WTC11 (cell line): Measurements from ENCODE around the gene NHERF2. TPM values are rescaled to one million over a fixed set of nuclear protein-coding genes. Genes with fewer than 3 reads are reported as not detected.
A peak's percentile ranks its signal among the peaks of the same experiment; 100 is the strongest.

Experiments used
- ATAC-seq: fragments of 200-7000 bp; cut with Tn5 transposase; 2 replicates; pipeline ENCODE4 v1.10.0; 2021; ENCODE audit warnings: mild to moderate bottlenecking, moderate library complexity
- CTCF ChIA-PET: fragments of 300-600 bp; sonication (Branson Sonifier 250); formaldehyde crosslinking; loops from one replicate; lab custom pipeline; 2021; ENCODE audit warnings: antibody characterized with exemption; lab: Charles Lee
- POLR2A ChIA-PET: fragments of 350-600 bp; sonication (Branson Sonifier 250); formaldehyde crosslinking; loops from one replicate; lab custom pipeline; 2021; ENCODE audit warnings: antibody characterized with exemption; lab: Charles Lee
- DNase-seq: peaks from one replicate; pipeline ENCODE4 v3.0.0; 2021; ENCODE audit warnings: low spot score
- H3K27ac Mint-ChIP-seq: 2 replicates; pipeline ENCODE4 v1.8.0; 2021; ENCODE audit warnings: mixed read lengths
- H3K27me3 Mint-ChIP-seq: 2 replicates; pipeline ENCODE4 v1.8.0; 2021; ENCODE audit warnings: low read depth, mild to moderate bottlenecking, moderate library complexity, mixed read lengths
- H3K36me3 Mint-ChIP-seq: 2 replicates; pipeline ENCODE4 v1.8.0; 2021; ENCODE audit warnings: mixed read lengths
- H3K4me1 Mint-ChIP-seq: 2 replicates; pipeline ENCODE4 v1.8.0; 2022; ENCODE audit warnings: mixed read lengths
- H3K4me3 Mint-ChIP-seq: 2 replicates; pipeline ENCODE4 v1.8.0; 2021; ENCODE audit warnings: mild to moderate bottlenecking, moderate library complexity, mixed read lengths
- H3K9me3 Mint-ChIP-seq: 2 replicates; pipeline ENCODE4 v1.8.0; 2021; ENCODE audit warnings: mixed read lengths
- AR ChIP-seq: fragments of 250-450 bp; sonication (Bioruptor Pico); IDR thresholded peaks from 2 replicates; pipeline ENCODE4 v1.9.0; 2021; ENCODE audit warnings: mild to moderate bottlenecking
- CREB1 ChIP-seq: sonication (generic); formaldehyde crosslinking; IDR thresholded peaks from 2 replicates; pipeline ENCODE4 v1.8.0; 2023; ENCODE audit warnings: mild to moderate bottlenecking, missing genetic modification reagents
- E2F4 ChIP-seq: sonication (generic); formaldehyde crosslinking; IDR thresholded peaks from 2 replicates; pipeline ENCODE4 v1.8.1; 2022; ENCODE audit warnings: low read depth, mild to moderate bottlenecking, moderate library complexity, missing genetic modification reagents, borderline replicate concordance
- ELF4 ChIP-seq: sonication (generic); formaldehyde crosslinking; IDR thresholded peaks from 2 replicates; pipeline ENCODE4 v1.8.1; 2022; ENCODE audit warnings: low read depth, mild to moderate bottlenecking, moderate library complexity, missing genetic modification reagents
- ESRRA ChIP-seq: sonication (generic); formaldehyde crosslinking; IDR thresholded peaks from 2 replicates; pipeline ENCODE4 v1.8.1; 2022; ENCODE audit warnings: mild to moderate bottlenecking, missing genetic modification reagents, borderline replicate concordance
- FOXK1 ChIP-seq: sonication (generic); formaldehyde crosslinking; IDR thresholded peaks from 2 replicates; pipeline ENCODE4 v1.8.0; 2022; ENCODE audit warnings: mild to moderate bottlenecking, moderate library complexity, missing genetic modification reagents
- GABPB1 ChIP-seq: sonication (generic); formaldehyde crosslinking; IDR thresholded peaks from 2 replicates; pipeline ENCODE4 v1.8.1; 2023; ENCODE audit warnings: mild to moderate bottlenecking, missing genetic modification reagents
- IRF1 ChIP-seq: sonication (generic); formaldehyde crosslinking; IDR thresholded peaks from 2 replicates; pipeline ENCODE4 v1.8.0; 2023; ENCODE audit warnings: missing genetic modification reagents
- IRF2 ChIP-seq: sonication (generic); formaldehyde crosslinking; IDR thresholded peaks from 2 replicates; pipeline ENCODE4 v1.8.0; 2022; ENCODE audit warnings: low read depth, missing genetic modification reagents, borderline replicate concordance
- KAT7 ChIP-seq: sonication (generic); formaldehyde crosslinking; IDR thresholded peaks from 2 replicates; pipeline ENCODE4 v1.8.1; 2023; ENCODE audit warnings: missing genetic modification reagents, mild to moderate bottlenecking, borderline replicate concordance
- MLX ChIP-seq: sonication (generic); formaldehyde crosslinking; IDR thresholded peaks from 2 replicates; pipeline ENCODE4 v1.8.1; 2023; ENCODE audit warnings: mild to moderate bottlenecking, missing genetic modification reagents, moderate library complexity
- NFATC4 ChIP-seq: fragments of 250-450 bp; sonication (Bioruptor Pico); IDR thresholded peaks from 2 replicates; pipeline ENCODE4 v1.9.0; 2021; ENCODE audit warnings: mild to moderate bottlenecking
- PRRX2 ChIP-seq: fragments of 250-450 bp; sonication (Bioruptor Pico); IDR thresholded peaks from 2 replicates; pipeline ENCODE4 v1.8.0; 2021; ENCODE audit warnings: mild to moderate bottlenecking
- SMAD4 ChIP-seq: sonication (generic); formaldehyde crosslinking; IDR thresholded peaks from 2 replicates; pipeline ENCODE4 v1.8.0; 2022; ENCODE audit warnings: mild to moderate bottlenecking, missing genetic modification reagents
- SOX15 ChIP-seq: fragments of 250-450 bp; sonication (Bioruptor Pico); IDR thresholded peaks from 2 replicates; pipeline ENCODE4 v1.9.0; 2021; ENCODE audit warnings: mild to moderate bottlenecking
- TEAD4 ChIP-seq: sonication (generic); formaldehyde crosslinking; IDR thresholded peaks from 2 replicates; pipeline ENCODE4 v1.8.0; 2022; ENCODE audit warnings: mild to moderate bottlenecking, missing genetic modification reagents
- ZNF263 ChIP-seq: sonication (generic); formaldehyde crosslinking; IDR thresholded peaks from 2 replicates; pipeline ENCODE4 v1.8.1; 2022; ENCODE audit warnings: low read depth, mild to moderate bottlenecking, moderate library complexity, missing genetic modification reagents
- ZSCAN18 ChIP-seq: fragments of 250-450 bp; sonication (Bioruptor Pico); IDR thresholded peaks from 2 replicates; pipeline ENCODE4 v2.1.2; 2022; ENCODE audit warnings: mild to moderate bottlenecking, moderate library complexity
- total RNA-seq: library from RNA; stranded (reverse); gene quantifications from 3 replicates; pipeline ENCODE4 v1.2.3, GENCODE V29; 2021
- TF ChIP-seq, protein P1 (sequence below): sonication (generic); formaldehyde crosslinking; IDR thresholded peaks from 2 replicates; pipeline ENCODE4 v1.8.0; 2022; ENCODE audit warnings: mild to moderate bottlenecking, missing genetic modification reagents
- TF ChIP-seq, protein P2 (sequence below): sonication (generic); formaldehyde crosslinking; IDR thresholded peaks from 2 replicates; pipeline ENCODE4 v1.8.0; 2022; ENCODE audit warnings: mild to moderate bottlenecking, missing genetic modification reagents

Gene NHERF2
- total RNA-seq, 1 experiment from 2014 or later, result 31.1 TPM

DNA sequence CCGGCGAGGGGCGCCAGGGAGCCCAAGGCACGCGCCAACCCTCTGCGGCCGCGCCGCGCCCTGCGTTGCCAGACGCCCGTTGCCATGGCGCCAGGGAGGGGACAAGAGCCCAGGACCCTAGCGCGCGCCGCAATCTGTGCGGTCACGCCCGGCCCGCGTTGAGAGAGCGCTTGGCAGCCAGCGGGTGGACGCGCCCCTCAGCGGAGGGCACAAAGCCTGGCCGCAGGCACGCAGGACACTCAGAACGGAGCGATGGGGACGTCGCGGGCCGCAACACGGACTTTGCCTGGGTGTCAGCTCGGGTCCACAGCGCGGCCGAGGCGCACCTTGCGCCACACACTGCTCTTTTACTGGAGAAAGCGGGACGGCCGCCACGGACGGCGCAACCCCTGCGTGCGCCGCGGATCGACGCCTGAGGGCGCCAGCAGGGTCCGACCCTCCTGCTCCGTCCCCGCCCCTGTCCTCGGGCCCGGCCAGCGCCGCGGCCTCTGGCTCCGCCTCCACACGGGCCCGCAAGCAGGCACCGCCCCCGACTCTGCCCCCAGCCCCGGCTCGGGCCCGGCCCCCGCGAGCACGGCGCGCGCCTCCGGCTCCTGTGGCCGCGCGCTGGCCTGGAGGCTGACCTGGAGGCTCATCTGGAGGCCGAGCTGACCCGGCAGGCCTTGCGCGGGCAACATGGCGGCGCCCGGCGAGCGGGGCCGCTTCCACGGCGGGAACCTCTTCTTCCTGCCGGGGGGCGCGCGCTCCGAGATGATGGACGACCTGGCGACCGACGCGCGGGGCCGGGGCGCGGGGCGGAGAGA lies 43.0 kb upstream of the NHERF2 start, which contains the start of gene GFER (continued):
- TF ChIP-seq AR (CRISPR knock-in tag) (peak; percentile 65; the same call in 1 of the 2 replicates), ESRRA (CRISPR knock-in tag) (peak; percentile 81; the same call in 1 of the 2 replicates), E2F4 (peak; percentile 81), ZNF263 (CRISPR knock-in tag) (no peak), PRRX2 (peak; percentile 87; the same call in 1 of the 2 replicates), SMAD4 (no peak)

GRCh38 chr16:1984347-1985225 lies 42.1 kb upstream of the NHERF2 start:
- Mint-ChIP-seq H3K9me3 (no peaks in the 10 kb centered on the region), H3K27me3 (peaks cover 48% of the 10 kb centered on the region), H3K4me1 (peaks cover 34% of the 10 kb centered on the region), H3K4me3 (peak overlapping the region; percentile 81)
- POLR2A ChIA-PET, result interaction anchor here (0.5 to 1.3 kb wide), 3 partner anchors 20 to 174 kb away, joined by 3 to 4 read pairs (median 3); partner anchors contain the start of genes RPS2 and TRAF7
- TF ChIP-seq NFATC4, result no peak
- TF ChIP-seq, protein P1, sequence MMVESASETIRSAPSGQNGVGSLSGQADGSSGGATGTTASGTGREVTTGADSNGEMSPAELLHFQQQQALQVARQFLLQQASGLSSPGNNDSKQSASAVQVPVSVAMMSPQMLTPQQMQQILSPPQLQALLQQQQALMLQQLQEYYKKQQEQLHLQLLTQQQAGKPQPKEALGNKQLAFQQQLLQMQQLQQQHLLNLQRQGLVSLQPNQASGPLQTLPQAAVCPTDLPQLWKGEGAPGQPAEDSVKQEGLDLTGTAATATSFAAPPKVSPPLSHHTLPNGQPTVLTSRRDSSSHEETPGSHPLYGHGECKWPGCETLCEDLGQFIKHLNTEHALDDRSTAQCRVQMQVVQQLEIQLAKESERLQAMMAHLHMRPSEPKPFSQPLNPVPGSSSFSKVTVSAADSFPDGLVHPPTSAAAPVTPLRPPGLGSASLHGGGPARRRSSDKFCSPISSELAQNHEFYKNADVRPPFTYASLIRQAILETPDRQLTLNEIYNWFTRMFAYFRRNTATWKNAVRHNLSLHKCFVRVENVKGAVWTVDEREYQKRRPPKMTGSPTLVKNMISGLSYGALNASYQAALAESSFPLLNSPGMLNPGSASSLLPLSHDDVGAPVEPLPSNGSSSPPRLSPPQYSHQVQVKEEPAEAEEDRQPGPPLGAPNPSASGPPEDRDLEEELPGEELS (CRISPR knock-in tag), result 0 out of 2 replicates have a peak, but pooled peaks have one; percentile 0
- 0 out of 2 replicates have a peak, but pooled peaks have one; percentile 21 for TF ChIP-seq ELF4 (CRISPR knock-in tag)
- 0 out of 2 replicates have a peak, but pooled peaks have one; percentile 68 for TF ChIP-seq KAT7
- TF ChIP-seq GABPB1, result no peak
- TF ChIP-seq TEAD4 (CRISPR knock-in tag), result no peak
- TF ChIP-seq ZNF263 (CRISPR knock-in tag), result peak; percentile 18; the same call in 1 of the 2 replicates
- no peak for TF ChIP-seq CREB1 (CRISPR knock-in tag)
- no peak for TF ChIP-seq MLX (CRISPR knock-in tag)
- TF ChIP-seq IRF2 (CRISPR knock-in tag), result no peak
- no peak for TF ChIP-seq IRF1 (CRISPR knock-in tag)
- no peak for TF ChIP-seq ZSCAN18
- TF ChIP-seq FOXK1, result 0 out of 2 replicates have a peak, but pooled peaks have one; percentile 2
- TF ChIP-seq, protein P2, sequence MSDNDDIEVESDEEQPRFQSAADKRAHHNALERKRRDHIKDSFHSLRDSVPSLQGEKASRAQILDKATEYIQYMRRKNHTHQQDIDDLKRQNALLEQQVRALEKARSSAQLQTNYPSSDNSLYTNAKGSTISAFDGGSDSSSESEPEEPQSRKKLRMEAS (CRISPR knock-in tag), result 0 out of 2 replicates have a peak, but pooled peaks have one; percentile 23
- no peak for TF ChIP-seq SOX15 (CRISPR knock-in tag)
- TF ChIP-seq, all 79 proteins: peak for 6
- DNase-seq (peak; percentile 46), ATAC-seq (no peak)
- CTCF ChIA-PET, result interaction anchor here (0.8 to 1.8 kb wide), 6 partner anchors 8 to 202 kb away, joined by 3 to 11 read pairs (median 3); partner anchors contain the start of genes NUBP2 and SPSB3
- H3K27ac Mint-ChIP-seq, result peak overlapping the region; percentile 63; the same call in 1 of the 2 replicates
- peaks cover 5% of the 10 kb centered on the region; the same call in 1 of the 2 replicates for H3K36me3 Mint-ChIP-seq
